ENCODE data around the gene SCO2.
A peak's percentile ranks its signal among the peaks of the same experiment; 100 is the strongest.
"Not testable (repeated sequence)": the region's sequence is repeated elsewhere in the genome, so short reads cannot be mapped to it uniquely, and the experiment has no call there.

Gene SCO2

GRCh38 chr22:50530877-50531545, 5.6 kb upstream of the SCO2 start:
- DNase-seq, result no peak

GRCh38 chr22:50530580-50530876, 5.1 kb upstream of the SCO2 start:
- DNase-seq, result no peak

- DNase-seq, result no peak
Observed at GRCh38 chr22:50529897-50530579, 4.6 kb upstream of the SCO2 start, which contains the start of gene TYMP. TYMP (minus strand) TSS chr22:50530012; CDS start chr22:50529709, 303 bp downstream.

- DNase-seq, result no peak
Observed at GRCh38 chr22:50529416-50529896, 4.1 kb upstream of the SCO2 start.

- DNase-seq, result no peak
Observed at GRCh38 chr22:50528682-50529415, 3.5 kb upstream of the SCO2 start.

GRCh38 chr22:50527921-50528681, 2.7 kb upstream of the SCO2 start:
- no peak for DNase-seq

GRCh38 chr22:50526834-50527801, 1.7 kb upstream of the SCO2 start:
- no peak for DNase-seq

- no peak for DNase-seq
Observed at GRCh38 chr22:50526108-50526833, 873 bp upstream of the SCO2 start.

- peak; percentile 66 for DNase-seq
Observed at GRCh38 chr22:50525858-50526107, 385 bp upstream of the SCO2 start.

- DNase-seq, result no peak
Observed at GRCh38 chr22:50524676-50525103, 708 bp downstream of the SCO2 start.

GRCh38 chr22:50523806-50524675, 1.4 kb downstream of the SCO2 start:
- DNase-seq, result peak; percentile 33

GRCh38 chr22:50523458-50523805, 2.0 kb downstream of the SCO2 start:
- no peak for DNase-seq

- no peak for DNase-seq
Observed at GRCh38 chr22:50522806-50523438, 2.5 kb downstream of the SCO2 start.

GRCh38 chr22:50522208-50522805, 3.1 kb downstream of the SCO2 start:
- no peak for DNase-seq

GRCh38 chr22:50521710-50522109, 3.7 kb downstream of the SCO2 start:
- DNase-seq, result no peak

GRCh38 chr22:50520826-50521453, 4.5 kb downstream of the SCO2 start:
- DNase-seq, result no peak

- DNase-seq, result not testable (repeated sequence)
Observed at GRCh38 chr22:50520184-50520583, 5.2 kb downstream of the SCO2 start.

- DNase-seq, result no peak
Observed at GRCh38 chr22:50519151-50519550, 6.2 kb downstream of the SCO2 start.

- DNase-seq, result no peak
Observed at GRCh38 chr22:50518606-50519005, 6.8 kb downstream of the SCO2 start.
